Fibroblast of skin of abdomen (primary cell): ENCODE measurements around the gene ARHGEF17.

Experiments
- DNase-seq: peaks from one replicate; pipeline ENCODE4 v3.0.0-alpha.2; 2013

Gene ARHGEF17

DNA sequence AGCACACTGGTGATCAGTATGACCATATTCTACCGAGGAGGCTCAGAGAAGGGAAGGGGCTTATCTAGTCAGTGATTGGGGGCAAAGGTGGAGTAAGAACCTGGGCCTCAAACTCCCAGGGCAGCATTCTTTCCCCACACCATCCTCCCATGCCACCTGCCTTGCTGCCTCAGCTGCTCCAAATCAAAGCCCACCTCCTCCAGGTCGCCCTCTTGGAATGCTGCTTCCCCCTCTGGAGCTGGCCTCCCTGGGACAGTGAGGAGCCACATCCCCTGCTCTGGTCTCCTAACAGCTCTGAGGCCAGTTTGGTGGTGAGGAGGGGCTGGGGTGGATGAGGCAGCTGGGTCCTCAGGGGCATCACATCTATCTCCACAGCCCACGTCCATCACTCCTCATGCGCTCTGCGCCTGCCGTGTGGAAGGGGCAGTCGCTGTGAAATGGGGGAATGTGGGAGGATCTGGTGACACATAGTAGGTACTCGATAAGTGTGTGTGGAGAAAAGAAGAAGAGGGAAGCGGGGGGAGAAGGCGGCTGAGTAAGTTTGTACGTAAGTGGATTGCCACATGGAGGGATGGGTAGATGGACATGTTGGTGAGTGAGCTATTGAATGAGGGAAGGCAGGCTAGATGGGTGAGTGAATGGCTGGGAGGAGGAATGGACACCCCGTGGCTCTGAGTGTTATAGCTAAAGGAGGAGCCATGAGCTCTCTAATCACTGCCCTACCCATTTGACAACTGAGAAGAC lies 16.1 kb upstream of the ARHGEF17 start:
- no peak for DNase-seq

DNA sequence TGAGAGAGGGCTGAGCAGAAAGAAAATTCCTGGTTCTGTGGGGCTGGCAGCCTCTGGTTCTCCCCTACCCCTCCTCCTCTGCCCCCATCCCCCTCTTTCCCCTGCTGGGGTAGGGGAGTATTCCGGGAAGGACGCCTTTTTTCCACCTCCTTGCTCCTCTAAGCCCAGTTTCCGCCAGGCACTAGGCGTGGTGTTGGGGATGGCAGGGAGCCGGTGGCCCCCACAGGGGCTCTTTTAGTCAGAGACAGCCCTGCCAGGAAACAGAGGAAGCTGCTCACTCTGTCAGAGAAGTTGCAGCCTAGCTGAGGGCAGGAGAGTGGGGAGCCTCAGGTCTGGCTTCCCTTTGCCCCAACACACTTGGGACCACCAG lies 15.6 kb upstream of the ARHGEF17 start:
- DNase-seq, result no peak

DNA sequence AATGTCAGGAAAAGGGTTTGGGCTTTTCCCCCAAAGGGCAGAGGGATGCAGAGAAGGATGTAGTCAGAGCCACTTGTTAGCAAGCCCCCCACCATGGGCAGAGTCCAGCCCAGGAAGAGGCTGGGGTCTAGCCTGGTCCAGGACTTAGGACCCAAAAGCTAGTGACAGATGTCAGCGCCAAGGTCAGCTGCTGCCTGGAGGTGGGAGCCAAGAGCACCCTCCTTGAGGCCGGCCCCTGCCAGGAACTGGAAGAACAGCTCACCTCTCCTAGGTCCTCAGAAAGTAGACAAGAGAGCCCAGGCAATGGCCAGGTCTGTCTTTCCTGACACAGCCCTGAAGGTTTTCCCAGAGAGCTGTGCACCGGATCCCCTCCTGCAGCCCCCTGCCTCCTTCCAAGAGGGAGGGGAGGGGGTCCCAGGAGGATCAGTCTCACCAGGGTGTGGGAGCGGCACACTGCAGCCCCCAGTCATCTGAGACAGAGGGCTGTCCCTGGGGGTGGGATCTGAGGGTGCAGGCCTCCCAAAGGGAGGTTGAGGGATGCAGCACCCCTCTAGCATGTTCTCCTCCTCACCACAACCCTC lies 14.6 kb upstream of the ARHGEF17 start:
- no peak for DNase-seq

DNA sequence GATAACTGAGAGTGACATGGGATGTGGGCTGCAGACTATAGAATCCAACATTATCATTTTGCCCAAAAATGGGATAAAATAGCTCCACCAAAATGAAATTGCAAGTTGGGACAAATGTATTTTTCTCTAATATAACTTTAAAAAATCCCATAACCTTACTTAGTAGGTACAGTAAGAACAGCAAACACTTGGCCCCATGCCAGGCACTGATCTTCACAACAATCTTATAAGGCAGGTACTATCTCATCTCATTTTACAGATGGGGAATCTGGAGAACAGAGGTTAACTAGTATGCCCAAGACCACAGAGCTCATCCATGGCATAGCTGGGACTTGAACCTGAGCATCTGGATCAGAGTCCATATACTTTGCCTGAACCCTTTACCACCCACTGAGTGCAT lies 13.5 kb upstream of the ARHGEF17 start:
- DNase-seq, result no peak

DNA sequence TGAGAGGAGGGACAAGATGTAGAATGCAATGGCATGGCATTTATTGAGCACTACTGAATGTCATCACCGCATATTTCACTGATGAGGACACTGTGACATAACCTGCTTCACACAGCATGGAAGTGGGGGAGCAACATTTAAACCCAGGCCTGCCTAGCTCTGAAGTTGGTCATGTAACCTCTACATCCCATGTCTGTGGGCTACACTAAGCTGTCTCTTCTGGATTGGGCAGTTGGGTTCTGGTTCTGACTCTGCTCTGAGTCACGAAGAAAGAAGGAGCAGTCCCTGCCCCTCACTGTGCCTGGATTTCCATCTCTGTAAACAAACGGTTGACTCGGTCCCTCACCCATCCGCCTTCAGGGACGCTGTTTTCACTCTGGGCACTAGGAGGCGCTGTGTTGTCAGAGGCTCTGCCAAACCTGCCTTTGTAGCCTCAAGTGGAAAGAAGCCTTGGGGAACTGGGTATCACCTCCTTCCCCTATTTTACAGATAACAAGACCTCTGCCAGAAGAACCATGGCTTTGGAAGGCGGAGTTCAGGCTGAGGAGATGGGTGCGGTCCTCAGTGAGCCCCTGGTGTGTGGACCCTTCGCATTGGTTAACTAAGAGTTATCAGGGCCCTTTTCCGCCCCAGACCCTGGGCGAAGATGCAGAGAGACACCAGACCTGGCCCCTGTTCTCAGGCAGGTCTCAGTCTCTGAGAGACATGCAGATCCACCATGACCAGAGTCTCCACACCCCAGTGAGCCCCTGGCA lies 12.7 kb upstream of the ARHGEF17 start:
- DNase-seq, result peak; percentile 72

DNA sequence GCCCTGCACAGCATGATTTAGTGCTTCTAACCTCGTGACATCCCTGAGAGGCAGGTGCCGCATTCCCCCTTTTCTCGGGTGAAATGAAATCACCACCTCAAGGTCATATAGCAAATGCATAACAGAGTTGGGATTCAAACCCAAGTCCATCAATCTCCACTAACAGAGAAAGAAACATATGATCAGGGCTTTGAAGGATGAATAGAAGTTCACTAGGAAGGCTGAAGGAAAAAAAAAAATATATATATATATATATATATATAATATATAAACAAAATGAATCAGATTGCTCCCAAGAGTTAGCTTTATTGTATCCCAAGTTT lies 12.1 kb upstream of the ARHGEF17 start:
- DNase-seq, result no peak

DNA sequence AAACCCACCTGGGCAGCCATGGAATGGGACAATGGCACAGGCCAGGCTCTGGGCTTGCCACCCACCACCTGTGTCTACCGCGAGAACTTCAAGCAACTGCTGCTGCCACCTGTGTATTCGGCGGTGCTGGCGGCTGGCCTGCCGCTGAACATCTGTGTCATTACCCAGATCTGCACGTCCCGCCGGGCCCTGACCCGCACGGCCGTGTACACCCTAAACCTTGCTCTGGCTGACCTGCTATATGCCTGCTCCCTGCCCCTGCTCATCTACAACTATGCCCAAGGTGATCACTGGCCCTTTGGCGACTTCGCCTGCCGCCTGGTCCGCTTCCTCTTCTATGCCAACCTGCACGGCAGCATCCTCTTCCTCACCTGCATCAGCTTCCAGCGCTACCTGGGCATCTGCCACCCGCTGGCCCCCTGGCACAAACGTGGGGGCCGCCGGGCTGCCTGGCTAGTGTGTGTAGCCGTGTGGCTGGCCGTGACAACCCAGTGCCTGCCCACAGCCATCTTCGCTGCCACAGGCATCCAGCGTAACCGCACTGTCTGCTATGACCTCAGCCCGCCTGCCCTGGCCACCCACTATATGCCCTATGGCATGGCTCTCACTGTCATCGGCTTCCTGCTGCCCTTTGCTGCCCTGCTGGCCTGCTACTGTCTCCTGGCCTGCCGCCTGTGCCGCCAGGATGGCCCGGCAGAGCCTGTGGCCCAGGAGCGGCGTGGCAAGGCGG lies 11.4 kb upstream of the ARHGEF17 start:
- DNase-seq, result no peak

DNA sequence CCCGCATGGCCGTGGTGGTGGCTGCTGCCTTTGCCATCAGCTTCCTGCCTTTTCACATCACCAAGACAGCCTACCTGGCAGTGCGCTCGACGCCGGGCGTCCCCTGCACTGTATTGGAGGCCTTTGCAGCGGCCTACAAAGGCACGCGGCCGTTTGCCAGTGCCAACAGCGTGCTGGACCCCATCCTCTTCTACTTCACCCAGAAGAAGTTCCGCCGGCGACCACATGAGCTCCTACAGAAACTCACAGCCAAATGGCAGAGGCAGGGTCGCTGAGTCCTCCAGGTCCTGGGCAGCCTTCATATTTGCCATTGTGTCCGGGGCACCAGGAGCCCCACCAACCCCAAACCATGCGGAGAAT lies 10.9 kb upstream of the ARHGEF17 start:
- no peak for DNase-seq

DNA sequence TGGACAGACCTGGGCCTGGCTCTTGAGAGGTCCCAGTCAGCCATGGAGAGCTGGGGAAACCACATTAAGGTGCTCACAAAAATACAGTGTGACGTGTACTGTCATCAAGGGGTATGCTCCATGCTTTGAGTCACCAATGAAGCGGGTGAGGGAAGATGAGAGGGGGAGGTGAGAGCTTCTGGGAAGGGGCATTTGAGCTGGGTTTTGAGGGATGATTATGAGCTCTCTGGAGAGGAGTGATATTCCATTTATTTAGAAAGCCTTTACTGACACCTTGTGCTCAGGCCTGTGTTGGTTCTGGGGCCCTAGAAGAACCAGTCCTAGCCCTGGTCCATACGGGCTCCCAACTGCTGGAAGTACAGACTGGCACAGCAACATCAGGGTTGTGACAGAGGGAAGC lies 10.4 kb upstream of the ARHGEF17 start:
- no peak for DNase-seq

DNA sequence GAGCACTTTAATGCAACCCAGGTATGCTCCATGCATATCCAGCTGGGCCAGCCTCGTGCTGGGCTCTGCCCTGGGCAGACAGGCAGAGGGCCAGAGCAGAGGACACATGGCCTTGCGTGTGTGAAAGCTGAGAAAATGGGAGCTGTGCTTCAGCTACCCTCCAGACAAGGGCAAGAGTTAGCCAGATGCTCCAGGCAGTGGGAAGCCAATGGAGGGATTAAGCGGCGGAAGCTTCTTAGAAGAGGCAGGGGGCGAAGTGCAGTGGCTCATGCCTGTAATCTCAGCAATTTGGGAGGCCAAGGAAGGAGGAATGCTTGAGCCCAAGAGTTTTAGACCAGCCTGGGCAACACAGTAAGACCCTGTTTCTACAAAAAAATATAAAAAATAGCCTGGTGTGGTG lies 9.8 kb upstream of the ARHGEF17 start:
- no peak for DNase-seq

DNA sequence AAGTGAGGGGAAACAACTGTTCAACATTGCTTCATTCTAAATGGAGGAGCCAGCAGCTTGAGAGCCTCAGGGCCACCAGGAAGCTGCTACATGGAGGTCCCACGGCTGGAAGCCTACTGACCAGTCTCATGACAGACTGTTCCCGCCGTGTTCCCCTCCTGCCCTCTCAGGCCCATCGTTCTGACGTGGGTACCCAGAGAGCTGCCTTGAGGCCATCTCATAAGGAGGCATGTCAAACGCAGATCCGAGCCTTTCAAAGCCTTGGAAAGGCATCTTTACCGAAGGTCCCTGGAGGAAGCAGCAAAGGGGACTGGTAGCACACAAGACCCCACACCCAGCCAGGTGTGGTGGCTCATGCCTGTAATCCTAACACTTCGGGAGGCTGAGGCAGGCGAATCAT lies 8.3 kb upstream of the ARHGEF17 start:
- DNase-seq, result no peak

DNA sequence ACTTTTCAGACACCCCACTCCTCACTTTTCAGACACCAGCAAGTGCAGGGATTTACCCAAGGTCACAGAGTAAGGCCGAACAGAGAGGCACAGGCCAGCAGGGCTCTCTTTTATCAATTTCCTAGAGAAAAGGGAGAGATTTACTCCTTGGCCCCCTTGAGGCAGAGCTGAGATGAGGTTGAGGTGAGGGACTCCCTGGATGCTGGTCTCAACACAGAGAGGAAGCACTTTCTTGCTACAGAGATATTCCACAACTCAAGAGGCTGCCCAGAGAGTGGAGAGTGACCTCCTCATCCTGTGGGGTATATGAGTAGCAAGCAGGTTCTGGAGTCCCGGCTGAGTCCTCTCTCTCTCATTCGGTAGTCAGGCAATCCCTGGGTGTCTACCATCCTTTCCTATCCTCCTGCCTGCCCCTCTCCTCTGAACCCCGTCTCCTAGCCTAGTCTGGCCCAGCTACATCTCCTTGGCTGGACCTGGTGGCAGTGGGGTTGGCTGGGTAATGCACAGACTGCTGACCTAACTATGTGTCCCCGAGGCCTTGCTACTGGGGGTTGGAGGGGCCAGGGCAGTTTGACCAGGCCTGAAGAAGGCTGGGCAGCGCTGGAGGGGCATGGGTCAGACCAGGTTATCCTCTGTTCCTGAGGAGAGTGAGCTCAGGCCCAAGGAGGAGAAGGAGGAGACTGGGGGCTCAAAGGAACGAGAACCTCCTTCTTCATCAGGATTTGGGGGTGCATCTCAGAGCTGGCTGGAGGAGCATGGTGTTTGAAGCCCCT lies 1.8 kb upstream of the ARHGEF17 start:
- DNase-seq, result no peak

DNA sequence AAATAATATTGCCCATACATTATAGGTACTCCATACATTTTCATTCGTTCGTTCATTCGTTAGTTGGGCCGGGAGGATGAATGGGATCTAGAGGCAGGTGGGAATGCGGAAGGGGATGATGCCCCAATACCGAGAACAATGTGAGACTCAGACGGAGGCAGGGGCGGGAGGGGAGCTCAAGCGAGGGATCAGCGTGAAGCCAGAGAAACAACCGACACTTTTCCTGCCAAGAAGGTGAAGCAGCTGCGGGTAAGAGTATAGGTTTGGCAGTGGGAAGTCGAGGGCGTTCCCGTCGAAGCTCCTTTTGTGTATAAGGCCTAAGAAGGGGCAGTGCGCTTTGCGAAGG lies 1.1 kb upstream of the ARHGEF17 start:
- DNase-seq, result no peak

DNA sequence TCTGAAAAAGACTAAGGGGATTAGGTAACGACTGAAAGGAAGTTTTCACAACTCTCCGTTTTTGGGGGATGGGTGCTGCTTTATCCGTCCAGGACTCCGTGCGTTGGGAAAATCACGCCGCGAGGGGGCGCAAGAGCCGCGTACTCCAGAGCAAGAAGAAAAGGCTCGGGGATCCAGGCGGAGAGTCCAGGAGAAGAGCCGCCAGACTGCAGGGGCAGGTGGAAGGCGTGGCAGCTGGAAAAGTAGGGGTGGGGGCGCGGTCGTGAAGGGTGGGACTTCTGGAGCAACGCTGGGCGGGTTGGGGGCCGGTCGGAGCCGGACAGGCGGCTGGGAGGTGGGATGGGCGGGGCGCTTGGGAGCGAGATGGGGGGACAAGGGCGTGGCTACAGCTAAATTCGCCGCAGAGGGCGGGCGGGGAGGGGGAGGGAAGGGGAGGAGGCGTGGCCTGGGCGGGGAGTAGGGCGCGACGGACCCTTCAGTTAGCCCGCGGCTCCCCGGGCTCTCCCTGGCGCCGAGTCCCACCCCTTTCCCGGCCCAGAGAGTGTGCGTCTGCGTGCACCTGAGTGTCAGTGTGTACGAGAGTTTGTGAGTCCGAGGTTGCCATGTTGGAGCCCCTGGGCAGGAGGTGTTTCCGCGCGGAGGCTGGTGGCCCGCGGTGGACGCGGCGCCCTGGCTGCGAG lies 613 bp upstream of the ARHGEF17 start:
- DNase-seq, result peak; percentile 98

DNA sequence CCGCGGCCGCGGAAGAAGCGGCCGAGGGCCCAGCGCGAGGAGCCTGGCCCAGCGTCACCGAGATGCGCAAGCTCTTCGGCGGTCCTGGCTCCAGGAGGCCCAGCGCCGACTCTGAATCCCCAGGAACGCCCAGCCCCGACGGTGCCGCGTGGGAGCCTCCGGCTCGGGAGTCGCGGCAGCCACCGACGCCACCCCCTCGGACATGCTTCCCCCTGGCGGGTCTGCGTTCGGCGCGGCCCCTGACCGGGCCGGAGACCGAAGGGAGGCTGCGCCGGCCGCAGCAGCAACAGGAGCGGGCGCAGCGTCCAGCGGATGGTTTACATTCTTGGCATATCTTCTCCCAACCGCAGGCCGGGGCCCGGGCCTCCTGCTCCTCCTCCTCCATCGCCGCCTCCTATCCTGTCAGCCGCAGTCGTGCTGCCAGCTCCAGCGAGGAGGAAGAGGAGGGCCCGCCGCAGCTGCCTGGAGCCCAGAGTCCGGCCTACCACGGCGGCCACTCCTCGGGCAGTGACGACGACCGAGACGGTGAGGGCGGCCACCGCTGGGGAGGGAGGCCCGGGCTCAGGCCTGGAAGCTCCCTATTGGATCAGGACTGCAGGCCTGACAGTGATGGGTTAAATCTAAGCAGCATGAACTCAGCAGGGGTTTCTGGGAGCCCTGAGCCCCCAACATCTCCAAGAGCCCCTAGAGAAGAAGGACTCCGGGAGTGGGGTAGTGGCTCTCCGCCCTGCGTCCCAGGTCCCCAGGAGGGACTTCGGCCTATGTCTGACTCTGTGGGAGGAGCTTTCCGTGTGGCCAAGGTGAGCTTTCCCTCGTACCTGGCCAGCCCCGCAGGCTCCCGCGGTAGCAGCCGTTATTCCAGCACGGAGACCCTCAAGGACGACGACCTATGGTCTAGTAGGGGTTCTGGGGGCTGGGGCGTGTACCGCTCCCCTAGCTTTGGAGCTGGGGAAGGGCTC lies 1.2 kb downstream of the ARHGEF17 start:
- peak; percentile 97 for DNase-seq

DNA sequence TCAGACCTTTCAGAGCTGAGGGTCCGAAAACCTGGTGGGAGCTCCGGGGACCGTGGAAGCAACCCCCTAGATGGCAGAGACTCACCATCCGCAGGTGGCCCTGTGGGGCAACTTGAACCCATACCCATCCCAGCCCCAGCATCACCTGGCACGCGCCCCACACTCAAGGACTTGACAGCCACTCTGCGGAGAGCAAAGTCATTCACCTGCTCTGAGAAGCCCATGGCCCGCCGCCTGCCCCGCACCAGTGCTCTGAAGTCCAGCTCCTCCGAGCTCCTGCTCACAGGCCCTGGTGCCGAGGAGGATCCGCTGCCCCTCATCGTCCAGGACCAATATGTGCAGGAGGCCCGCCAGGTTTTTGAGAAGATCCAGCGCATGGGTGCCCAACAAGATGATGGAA lies 2.0 kb downstream of the ARHGEF17 start:
- DNase-seq, result no peak

DNA sequence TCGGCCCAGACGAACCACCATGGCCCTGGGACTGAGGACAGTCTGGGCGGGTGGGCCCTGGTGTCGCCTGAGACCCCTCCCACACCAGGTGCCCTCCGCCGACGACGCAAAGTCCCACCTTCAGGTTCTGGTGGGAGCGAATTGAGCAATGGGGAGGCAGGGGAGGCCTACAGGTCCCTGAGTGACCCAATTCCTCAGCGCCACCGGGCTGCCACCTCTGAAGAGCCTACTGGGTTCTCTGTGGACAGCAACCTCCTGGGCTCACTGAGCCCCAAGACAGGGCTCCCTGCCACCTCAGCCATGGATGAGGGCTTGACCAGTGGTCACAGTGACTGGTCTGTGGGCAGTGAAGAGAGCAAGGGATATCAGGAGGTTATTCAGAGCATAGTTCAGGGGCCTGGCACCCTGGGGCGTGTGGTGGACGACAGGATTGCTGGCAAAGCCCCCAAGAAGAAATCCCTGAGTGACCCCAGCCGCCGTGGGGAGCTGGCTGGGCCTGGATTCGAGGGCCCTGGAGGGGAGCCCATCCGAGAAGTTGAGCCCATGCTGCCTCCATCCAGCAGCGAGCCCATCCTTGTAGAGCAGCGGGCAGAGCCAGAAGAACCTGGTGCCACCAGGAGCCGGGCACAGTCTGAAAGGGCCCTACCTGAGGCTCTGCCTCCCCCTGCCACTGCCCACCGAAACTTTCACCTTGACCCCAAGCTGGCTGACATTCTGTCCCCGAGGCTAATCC lies 2.8 kb downstream of the ARHGEF17 start:
- no peak for DNase-seq

DNA sequence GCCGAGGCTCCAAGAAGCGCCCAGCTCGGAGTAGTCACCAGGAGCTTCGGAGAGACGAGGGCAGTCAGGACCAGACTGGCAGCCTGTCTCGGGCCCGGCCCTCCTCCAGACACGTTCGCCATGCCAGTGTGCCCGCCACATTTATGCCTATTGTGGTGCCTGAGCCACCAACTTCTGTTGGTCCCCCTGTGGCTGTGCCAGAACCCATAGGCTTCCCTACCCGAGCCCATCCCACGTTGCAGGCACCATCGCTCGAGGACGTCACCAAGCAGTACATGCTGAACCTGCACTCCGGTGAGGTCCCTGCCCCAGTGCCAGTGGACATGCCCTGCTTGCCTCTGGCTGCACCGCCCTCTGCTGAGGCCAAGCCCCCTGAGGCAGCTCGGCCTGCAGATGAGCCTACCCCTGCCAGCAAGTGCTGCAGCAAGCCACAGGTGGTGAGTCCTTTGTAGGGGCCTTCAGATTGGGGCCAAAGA lies 3.4 kb downstream of the ARHGEF17 start:
- no peak for DNase-seq

DNA sequence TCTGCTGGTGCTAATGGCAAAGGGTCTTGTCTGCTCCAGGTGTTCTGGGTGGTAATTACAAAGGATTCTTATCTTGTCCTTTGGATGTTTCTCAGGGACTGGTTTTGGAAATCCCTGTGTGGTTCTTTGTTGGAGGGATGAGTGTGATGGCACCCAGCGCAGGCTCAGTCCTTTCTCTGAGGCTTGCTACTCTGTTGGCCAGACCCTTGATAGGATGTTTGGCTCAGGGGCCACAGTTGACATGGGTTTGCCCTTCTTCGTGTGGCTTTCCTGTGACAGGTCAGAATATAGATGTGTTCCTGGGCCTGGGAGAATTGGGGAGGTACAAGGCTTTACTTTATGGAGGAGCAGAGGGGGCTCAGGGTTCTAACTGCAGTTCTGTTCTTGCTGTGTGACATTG lies 4.0 kb downstream of the ARHGEF17 start:
- no peak for DNase-seq

DNA sequence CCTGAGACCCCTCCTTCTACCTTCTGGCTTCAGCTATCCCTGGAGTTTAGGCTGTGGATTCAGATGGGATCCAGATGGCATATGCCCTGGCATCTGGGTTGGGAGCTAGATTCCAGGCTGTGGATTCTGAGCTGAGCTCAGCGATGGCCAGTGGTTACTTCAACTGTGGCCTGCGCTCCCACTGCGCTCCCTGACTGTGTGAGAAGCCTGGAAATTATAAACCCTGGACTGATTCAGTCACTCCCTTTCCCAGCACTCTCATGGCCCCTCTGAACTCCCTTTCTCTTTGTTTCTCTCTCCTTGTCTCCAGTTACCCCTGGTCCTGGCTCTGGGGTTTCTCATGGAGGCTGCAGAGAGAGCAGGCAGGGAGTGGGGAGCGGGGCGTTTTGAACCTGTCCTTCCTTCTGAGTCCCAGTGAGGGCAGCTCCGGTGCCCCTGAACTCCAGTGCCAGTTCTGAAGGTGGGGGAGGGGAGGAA lies 4.8 kb downstream of the ARHGEF17 start:
- DNase-seq, result peak; percentile 51
